ENCODE measurements around the gene TASP1.
"Not testable (repeated sequence)": the region's sequence is repeated elsewhere in the genome, so short reads cannot be mapped to it uniquely, and the experiment has no call there.

Gene TASP1

DNA sequence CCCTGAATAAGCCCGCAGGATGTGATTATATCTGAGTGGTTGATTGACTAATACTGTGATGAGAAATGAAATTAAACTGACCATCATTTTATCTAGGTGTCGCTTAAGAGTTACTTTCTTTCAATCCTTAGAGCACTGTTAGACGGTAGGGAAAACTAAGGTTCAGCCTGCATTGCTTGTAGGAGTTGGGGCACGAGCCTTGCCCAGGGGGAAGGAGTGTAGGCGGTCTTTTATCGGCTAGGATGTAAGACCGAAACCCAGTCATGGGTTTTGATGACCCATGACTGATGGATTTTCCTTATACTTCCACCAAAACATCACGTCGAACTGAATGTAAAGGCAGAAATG is 392 bp upstream of the TASP1 start:
- Histone ChIP-seq H3K9me3 (replicated peaks; ENCODE audit: low read length) (no peaks in the 10 kb centered on the region), H3K9ac (ENCODE audit: low read depth, low read length) (peak overlapping the region; percentile 90), H3K4me3 (ENCODE audit: low read length) (peak overlapping the region; percentile 92), H3K4me1 (ENCODE audit: control insufficient read depth, insufficient read depth, low read length) (peaks cover 3% of the 10 kb centered on the region), H3K36me3 (ENCODE audit: insufficient read depth, low read length) (no peaks in the 10 kb centered on the region), H3K27me3 (ENCODE audit: control insufficient read depth, insufficient read depth, low read length) (peaks cover 18% of the 10 kb centered on the region), H3K4me2 (ENCODE audit: low read length) (peak overlapping the region; percentile 92)

DNA sequence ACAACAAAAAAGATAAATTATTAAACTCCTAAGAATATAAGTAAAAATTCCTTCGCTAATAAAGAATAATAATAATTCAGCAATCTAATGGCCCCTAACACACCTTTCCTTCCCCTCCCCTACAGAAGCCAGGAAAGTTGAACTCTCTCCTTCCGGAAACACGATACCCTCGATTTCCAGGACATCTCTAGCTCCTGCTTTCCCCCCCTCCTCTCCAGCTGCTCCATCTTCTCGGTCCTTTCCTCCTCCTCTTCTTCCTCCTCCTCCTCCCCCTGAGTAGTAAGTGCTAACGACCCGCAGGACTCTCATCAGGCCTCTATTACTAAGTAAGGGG is 603 bp downstream of the TASP1 start:
- peak overlapping the region; percentile 90 for H3K9ac ChIP-seq (ENCODE audit: low read depth, low read length)
- H3K4me2 ChIP-seq (ENCODE audit: low read length), result peak overlapping the region; percentile 92
- no peaks in the 10 kb centered on the region for H3K36me3 ChIP-seq (ENCODE audit: insufficient read depth, low read length)
- H3K27me3 ChIP-seq (ENCODE audit: control insufficient read depth, insufficient read depth, low read length), result peaks cover 15% of the 10 kb centered on the region
- no peaks in the 10 kb centered on the region for H3K9me3 ChIP-seq (replicated peaks; ENCODE audit: low read length)
- H3K4me1 ChIP-seq (ENCODE audit: control insufficient read depth, insufficient read depth, low read length), result peaks cover 3% of the 10 kb centered on the region
- H3K4me3 ChIP-seq (ENCODE audit: low read length), result peak overlapping the region; percentile 92

DNA sequence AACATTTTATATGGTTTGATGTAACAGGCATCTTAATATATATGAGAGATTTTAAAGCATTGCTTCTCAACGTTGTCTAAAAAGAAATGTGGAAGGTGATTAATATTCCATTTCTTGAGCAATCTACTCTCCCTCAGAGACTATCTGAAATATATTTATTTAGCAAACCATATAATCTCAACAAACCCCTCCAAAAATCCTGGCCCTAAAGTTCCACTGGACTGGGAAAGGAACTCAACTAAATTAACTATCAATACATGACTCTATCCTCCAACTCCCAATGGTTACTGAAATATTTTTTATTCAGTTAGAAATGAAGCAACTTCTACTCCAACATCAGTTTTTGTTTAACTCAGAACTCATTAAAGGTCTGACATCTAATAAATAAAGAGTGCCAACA is 6.3 kb downstream of the TASP1 start:
- Histone ChIP-seq H3K27me3 (ENCODE audit: control insufficient read depth, insufficient read depth, low read length) (no peaks in the 10 kb centered on the region), H3K9me3 (replicated peaks; ENCODE audit: low read length) (no peaks in the 10 kb centered on the region), H3K4me3 (ENCODE audit: low read length) (no peak overlapping the region), H3K4me1 (ENCODE audit: control insufficient read depth, insufficient read depth, low read length) (peaks cover 4% of the 10 kb centered on the region), H3K4me2 (ENCODE audit: low read length) (no peak overlapping the region), H3K36me3 (ENCODE audit: insufficient read depth, low read length) (no peaks in the 10 kb centered on the region), H3K9ac (ENCODE audit: low read depth, low read length) (no peak overlapping the region)

DNA sequence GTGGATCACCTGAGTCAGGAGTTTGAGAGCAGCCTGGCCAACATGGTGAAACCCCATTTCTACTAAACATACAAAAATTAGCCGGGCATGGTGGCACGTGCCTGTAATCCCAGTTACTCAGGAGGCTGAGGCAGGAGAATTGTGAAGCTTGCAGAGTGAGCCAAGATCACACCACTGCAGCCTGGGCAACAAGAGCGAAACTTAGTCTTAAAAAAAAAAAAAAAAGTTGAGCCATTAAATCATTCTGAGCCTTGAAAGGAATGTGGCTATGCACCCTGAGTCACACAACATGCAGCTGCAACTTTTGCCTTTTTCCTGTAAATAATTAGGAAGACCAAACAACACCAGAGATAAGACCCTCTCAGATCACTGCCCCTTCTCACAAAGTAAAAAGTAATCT is 11.2 kb downstream of the TASP1 start:
- not testable (repeated sequence) for H3K4me2 ChIP-seq (ENCODE audit: low read length); H3K9me3 ChIP-seq (replicated peaks; ENCODE audit: low read length); H3K36me3 ChIP-seq (ENCODE audit: insufficient read depth, low read length); H3K4me3 ChIP-seq (ENCODE audit: low read length); H3K9ac ChIP-seq (ENCODE audit: low read depth, low read length); H3K27me3 ChIP-seq (ENCODE audit: control insufficient read depth, insufficient read depth, low read length); H3K4me1 ChIP-seq (ENCODE audit: control insufficient read depth, insufficient read depth, low read length)

DNA sequence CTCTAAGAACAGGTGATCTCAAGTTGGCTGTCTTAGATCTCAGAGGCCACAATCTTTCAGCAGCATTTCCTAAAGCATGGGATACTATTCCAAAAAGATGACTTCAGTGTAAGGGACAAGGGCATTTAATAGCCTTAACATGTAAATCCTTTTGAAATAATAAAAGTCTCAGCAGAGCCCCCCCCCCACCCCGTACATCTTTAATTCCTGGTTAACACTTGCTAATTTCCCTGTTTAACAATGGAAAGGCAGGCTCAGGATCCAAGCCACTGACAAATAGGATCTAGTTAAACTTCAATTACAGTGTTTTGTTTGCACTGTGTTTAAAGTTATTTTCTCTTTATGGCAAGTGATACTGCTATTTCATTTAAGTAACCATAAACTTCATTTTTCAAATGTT is 12.0 kb downstream of the TASP1 start:
- no peaks in the 10 kb centered on the region for H3K36me3 ChIP-seq (ENCODE audit: insufficient read depth, low read length)
- H3K4me2 ChIP-seq (ENCODE audit: low read length), result no peak overlapping the region
- peaks cover 4% of the 10 kb centered on the region for H3K4me1 ChIP-seq (ENCODE audit: control insufficient read depth, insufficient read depth, low read length)
- H3K4me3 ChIP-seq (ENCODE audit: low read length), result no peak overlapping the region
- no peaks in the 10 kb centered on the region for H3K9me3 ChIP-seq (replicated peaks; ENCODE audit: low read length)
- no peaks in the 10 kb centered on the region for H3K27me3 ChIP-seq (ENCODE audit: control insufficient read depth, insufficient read depth, low read length)
- no peak overlapping the region for H3K9ac ChIP-seq (ENCODE audit: low read depth, low read length)

DNA sequence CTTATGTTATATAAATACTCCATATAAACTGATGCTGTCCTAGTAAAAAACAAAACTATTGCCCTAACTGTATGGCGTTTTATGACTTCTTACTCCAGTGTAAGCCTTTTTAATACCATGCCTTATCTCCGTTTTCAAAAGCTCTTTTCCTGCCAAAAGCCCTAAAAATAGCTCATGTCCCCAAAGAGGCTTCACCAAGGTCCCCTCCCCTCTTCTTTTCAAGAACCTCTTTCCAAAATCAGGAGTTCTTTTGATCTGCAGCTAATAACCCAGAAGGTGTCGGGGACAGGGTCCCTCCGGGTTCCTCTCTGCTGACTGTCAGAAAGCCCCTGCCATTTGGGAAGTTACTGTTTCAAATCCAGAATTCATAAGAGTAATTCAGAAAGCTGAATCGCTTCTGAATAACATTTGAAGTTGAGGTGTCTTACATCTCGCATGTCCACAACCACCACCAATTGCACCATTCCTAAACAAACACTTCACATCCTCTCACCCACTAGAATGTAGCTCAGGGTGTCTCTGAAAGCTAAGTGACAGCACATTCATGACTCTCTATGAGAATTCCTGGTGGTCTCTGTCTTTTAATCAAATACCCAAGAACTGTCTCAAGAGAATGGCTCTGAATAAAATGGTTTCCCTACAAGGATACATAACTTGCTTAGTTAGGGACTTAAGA is 13.3 kb downstream of the TASP1 start:
- H3K9ac ChIP-seq (ENCODE audit: low read depth, low read length), result no peak overlapping the region

DNA sequence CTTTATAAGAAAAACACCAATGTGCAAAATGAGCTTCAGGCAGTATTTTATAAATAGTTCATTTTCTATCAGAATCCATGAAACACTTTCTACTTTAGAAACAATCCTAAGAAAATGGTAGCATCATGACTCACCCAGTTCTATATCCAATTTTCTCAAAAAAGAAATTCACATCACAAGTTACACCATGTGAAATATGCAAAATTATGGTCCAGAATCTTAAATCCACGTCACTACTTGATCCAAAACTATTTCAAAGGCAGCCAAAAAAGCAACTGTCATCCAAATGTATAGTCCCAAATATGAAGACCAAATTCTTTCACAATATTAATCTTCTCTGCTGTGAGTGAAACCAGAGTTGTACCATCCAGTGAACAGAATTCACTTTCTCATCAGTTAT is 19.3 kb downstream of the TASP1 start:
- not testable (repeated sequence) for H3K9ac ChIP-seq (ENCODE audit: low read depth, low read length); H3K27me3 ChIP-seq (ENCODE audit: control insufficient read depth, insufficient read depth, low read length); H3K9me3 ChIP-seq (replicated peaks; ENCODE audit: low read length)

More for the DNA sequence above, 13.3 kb downstream of the TASP1 start:
- Histone ChIP-seq H3K36me3 (ENCODE audit: insufficient read depth, low read length) (no peaks in the 10 kb centered on the region), H3K9me3 (replicated peaks; ENCODE audit: low read length) (no peaks in the 10 kb centered on the region), H3K27me3 (ENCODE audit: control insufficient read depth, insufficient read depth, low read length) (no peaks in the 10 kb centered on the region), H3K4me2 (ENCODE audit: low read length) (no peak overlapping the region), H3K4me3 (ENCODE audit: low read length) (no peak overlapping the region), H3K4me1 (ENCODE audit: control insufficient read depth, insufficient read depth, low read length) (peaks cover 4% of the 10 kb centered on the region)

DNA sequence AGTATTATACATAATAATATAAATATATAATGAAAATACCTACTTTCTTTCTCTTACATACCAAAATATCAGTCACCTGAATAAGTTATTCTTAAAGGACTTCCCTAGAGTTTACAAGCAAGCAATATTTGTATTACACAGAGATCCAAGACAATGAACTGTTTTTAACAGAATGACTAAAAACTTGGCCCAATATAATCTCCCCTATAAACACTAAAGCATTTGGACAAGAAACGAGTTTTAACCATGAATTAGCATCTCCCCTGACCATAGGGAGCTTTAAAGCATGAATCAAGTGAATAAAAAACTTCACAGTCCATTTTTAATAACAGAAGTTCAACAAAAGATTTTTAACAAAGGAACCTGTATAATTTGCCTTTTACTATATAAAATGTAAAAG is 20.3 kb downstream of the TASP1 start:
- H3K36me3 ChIP-seq (ENCODE audit: insufficient read depth, low read length), result not testable (repeated sequence)

More for the DNA sequence above, 19.3 kb downstream of the TASP1 start:
- H3K36me3 ChIP-seq (ENCODE audit: insufficient read depth, low read length); H3K4me3 ChIP-seq (ENCODE audit: low read length); H3K4me2 ChIP-seq (ENCODE audit: low read length); H3K4me1 ChIP-seq (ENCODE audit: control insufficient read depth, insufficient read depth, low read length): not testable (repeated sequence)

DNA sequence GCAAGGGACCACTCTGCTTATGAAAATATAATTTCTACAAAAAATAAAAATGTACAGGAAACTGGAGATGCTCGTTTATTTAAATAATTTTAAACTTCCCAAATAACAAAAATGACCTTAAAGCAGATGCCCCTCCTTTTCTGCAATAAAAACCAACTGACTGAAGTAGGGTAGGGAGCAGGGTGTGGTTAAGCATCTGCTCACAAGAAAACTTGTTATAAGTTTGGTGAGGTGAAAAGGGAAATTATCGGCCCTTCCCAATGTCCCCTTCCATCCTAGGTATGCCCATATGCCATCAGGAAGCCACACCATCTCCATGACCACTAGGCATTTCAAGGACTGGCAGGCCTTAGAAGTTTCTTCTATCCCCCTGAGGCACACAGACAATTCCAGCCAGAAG is 21.1 kb downstream of the TASP1 start:
- not testable (repeated sequence) for H3K4me3 ChIP-seq (ENCODE audit: low read length); H3K27me3 ChIP-seq (ENCODE audit: control insufficient read depth, insufficient read depth, low read length)

More for the DNA sequence above, 20.3 kb downstream of the TASP1 start:
- not testable (repeated sequence) for H3K4me3 ChIP-seq (ENCODE audit: low read length); H3K9me3 ChIP-seq (replicated peaks; ENCODE audit: low read length); H3K27me3 ChIP-seq (ENCODE audit: control insufficient read depth, insufficient read depth, low read length); H3K4me1 ChIP-seq (ENCODE audit: control insufficient read depth, insufficient read depth, low read length); H3K4me2 ChIP-seq (ENCODE audit: low read length); H3K9ac ChIP-seq (ENCODE audit: low read depth, low read length)

DNA sequence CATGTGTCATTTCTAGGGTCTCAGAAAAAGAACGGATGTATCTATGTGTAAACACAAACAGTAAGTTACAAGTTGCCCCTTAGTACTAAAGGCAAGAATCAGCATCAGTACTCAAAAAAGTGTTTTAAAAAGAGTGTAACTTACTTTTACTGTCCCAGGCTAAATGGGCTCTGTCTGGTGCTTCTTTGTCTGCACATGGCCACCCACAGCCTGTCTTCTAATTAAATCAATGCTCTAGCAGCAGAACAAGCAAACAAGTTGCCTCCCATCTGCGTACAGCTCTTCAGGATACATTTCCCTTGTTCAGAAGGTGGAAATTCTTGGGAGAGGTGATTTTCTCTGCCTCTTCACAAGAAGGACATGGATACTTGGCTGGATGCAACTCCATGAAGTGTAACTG is 22.0 kb downstream of the TASP1 start:
- H3K36me3 ChIP-seq (ENCODE audit: insufficient read depth, low read length); H3K9me3 ChIP-seq (replicated peaks; ENCODE audit: low read length); H3K4me3 ChIP-seq (ENCODE audit: low read length); H3K27me3 ChIP-seq (ENCODE audit: control insufficient read depth, insufficient read depth, low read length); H3K4me1 ChIP-seq (ENCODE audit: control insufficient read depth, insufficient read depth, low read length); H3K9ac ChIP-seq (ENCODE audit: low read depth, low read length); H3K4me2 ChIP-seq (ENCODE audit: low read length): not testable (repeated sequence)

More for the DNA sequence above, 21.1 kb downstream of the TASP1 start:
- not testable (repeated sequence) for H3K36me3 ChIP-seq (ENCODE audit: insufficient read depth, low read length); H3K9me3 ChIP-seq (replicated peaks; ENCODE audit: low read length); H3K4me1 ChIP-seq (ENCODE audit: control insufficient read depth, insufficient read depth, low read length); H3K9ac ChIP-seq (ENCODE audit: low read depth, low read length); H3K4me2 ChIP-seq (ENCODE audit: low read length)

DNA sequence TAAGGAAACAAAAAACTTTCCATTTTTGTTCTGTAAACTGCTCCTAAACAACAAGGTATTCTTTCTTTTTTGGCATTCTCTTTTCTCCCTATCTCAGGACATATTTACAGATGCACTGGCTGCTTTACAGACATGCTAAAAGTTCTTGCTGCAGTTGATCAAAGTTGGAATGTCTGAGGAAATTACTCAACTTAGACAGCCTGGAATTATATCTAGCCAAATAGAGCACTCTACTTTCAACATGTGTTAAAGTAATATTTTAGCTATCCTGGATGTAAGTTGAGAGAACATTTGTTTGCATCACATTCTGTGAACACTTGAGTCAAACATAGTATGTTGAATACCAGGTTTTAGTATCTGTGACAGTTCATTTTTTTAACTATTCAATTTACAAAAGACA is 24.8 kb downstream of the TASP1 start:
- Histone ChIP-seq H3K9me3 (replicated peaks; ENCODE audit: low read length) (no peaks in the 10 kb centered on the region), H3K4me1 (ENCODE audit: control insufficient read depth, insufficient read depth, low read length) (no peaks in the 10 kb centered on the region), H3K36me3 (ENCODE audit: insufficient read depth, low read length) (no peaks in the 10 kb centered on the region), H3K27me3 (ENCODE audit: control insufficient read depth, insufficient read depth, low read length) (no peaks in the 10 kb centered on the region), H3K9ac (ENCODE audit: low read depth, low read length) (no peak overlapping the region), H3K4me3 (ENCODE audit: low read length) (no peak overlapping the region), H3K4me2 (ENCODE audit: low read length) (no peak overlapping the region)

DNA sequence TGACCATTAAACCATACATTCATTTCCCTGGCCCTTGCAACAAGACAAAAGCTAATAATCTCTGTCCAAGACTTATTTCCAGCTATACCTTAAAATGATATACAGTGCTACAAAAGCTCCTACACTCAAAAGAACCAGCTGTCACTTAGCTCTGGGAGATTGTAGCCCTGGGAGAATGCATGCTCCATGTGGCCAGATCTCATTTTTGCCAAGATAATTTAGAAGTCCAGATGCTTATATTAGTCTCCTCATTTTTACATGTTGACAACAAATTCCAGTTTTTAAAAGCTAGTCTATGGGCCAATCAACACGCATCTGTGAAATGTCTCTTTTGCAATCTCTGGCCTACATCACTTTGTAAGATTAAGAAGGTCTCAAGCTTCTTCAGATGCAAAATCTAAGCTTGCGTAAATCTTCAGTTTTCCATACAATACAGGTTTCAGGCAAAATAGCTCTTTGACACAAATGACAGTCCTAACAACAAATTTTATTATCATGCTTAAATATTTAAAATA is 27.1 kb downstream of the TASP1 start:
- no peaks in the 10 kb centered on the region for H3K4me1 ChIP-seq (ENCODE audit: control insufficient read depth, insufficient read depth, low read length)
- no peaks in the 10 kb centered on the region for H3K27me3 ChIP-seq (ENCODE audit: control insufficient read depth, insufficient read depth, low read length)
- H3K36me3 ChIP-seq (ENCODE audit: insufficient read depth, low read length), result no peaks in the 10 kb centered on the region
- no peaks in the 10 kb centered on the region for H3K9me3 ChIP-seq (replicated peaks; ENCODE audit: low read length)
- no peak overlapping the region for H3K4me2 ChIP-seq (ENCODE audit: low read length)
- no peak overlapping the region for H3K9ac ChIP-seq (ENCODE audit: low read depth, low read length)
- H3K4me3 ChIP-seq (ENCODE audit: low read length), result no peak overlapping the region
